Lower lobe of right lung (tissue), 2 donors: Measurements from ENCODE around the gene CALR3. TPM values are rescaled to one million over a fixed set of nuclear protein-coding genes. Genes with fewer than 3 reads are reported as not detected.

Source experiments
- ATAC-seq, 2 donors: fragments of 200-7000 bp; cut with Tn5 transposase; one replicate each; pipeline ENCODE4 v1.9.1; 2020 to 2022; ENCODE audit warnings: mild to moderate bottlenecking in 2 of 2, moderate library complexity in 2 of 2
- DNase-seq: peaks from one replicate; pipeline ENCODE4 v3.0.0-alpha.2; 2020
- H3K27ac ChIP-seq: fragments of 200-600 bp; one replicate; pipeline ENCODE4 v1.8.0; 2022
- H3K27me3 ChIP-seq: fragments of 200-600 bp; one replicate; pipeline ENCODE4 v1.8.0; 2022; ENCODE audit warnings: low read depth
- H3K36me3 ChIP-seq: fragments of 200-600 bp; one replicate; pipeline ENCODE4 v1.8.0; 2022; ENCODE audit warnings: mild to moderate bottlenecking
- H3K4me1 ChIP-seq: fragments of 200-600 bp; one replicate; pipeline ENCODE4 v1.8.0; 2022
- H3K4me3 ChIP-seq: fragments of 200-600 bp; one replicate; pipeline ENCODE4 v1.8.0; 2022; ENCODE audit warnings: mild to moderate bottlenecking
- H3K9me3 ChIP-seq: fragments of 200-600 bp; one replicate; pipeline ENCODE4 v1.8.0; 2022
- intact Hi-C: fragments of 100-400 bp; cut with DNase I; formaldehyde crosslinking; loops from one replicate; pipeline ENCODE4 v1.11.0; 2022
- total RNA-seq: library from RNA; stranded (reverse); fragmentation: NEBNext Ultra II Directional; extraction: Animal tissue kit (Norgen Biotek cat#: 25700); gene quantifications from one replicate; pipeline ENCODE4 v1.2.1, GENCODE V29; 2021
- TF ChIP-seq, protein P1 (sequence below): fragments of 200-600 bp; IDR thresholded peaks from one replicate; pipeline ENCODE4 v1.8.0; 2022; ENCODE audit warnings: antibody characterized with exemption, mild to moderate bottlenecking
- donor health status: DM: no; HTN: yes; CAD: no; lungs with severe emphysema.

The CALR3 gene
- total RNA-seq, 1 donor from 2014 or later = not detected

DNA sequence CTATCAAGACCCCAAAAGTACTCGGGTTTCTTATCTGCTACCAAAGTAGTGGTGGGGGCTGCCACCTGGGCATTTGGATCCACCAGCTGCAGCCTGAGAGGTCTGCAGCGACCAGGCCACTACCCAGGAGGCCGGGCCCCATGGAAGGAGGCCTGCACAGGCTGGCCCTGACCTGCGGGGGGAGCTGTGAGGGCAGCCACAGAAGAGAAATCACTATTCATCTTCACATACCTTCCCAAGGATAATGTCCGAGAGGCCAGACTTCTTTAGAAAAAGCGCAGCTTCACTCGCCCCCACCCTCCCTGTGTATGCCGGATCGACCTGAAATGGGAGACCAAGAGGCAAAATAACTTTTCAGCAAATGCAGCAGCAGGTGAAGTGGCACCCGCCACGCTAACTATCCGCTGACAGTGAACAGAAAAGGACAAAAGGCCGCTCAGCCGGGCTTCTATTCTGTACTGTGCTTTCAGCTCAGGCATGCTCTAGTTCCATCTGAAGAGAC, 54.3 kb downstream of the CALR3 start:
- Histone ChIP-seq H3K27ac (no peak overlapping the region), H3K4me3 (no peak overlapping the region), H3K36me3 (peaks cover 51% of the 10 kb centered on the region), H3K27me3 (no peaks in the 10 kb centered on the region), H3K4me1 (peaks cover 65% of the 10 kb centered on the region), H3K9me3 (no peaks in the 10 kb centered on the region)
- TF ChIP-seq, protein P1, sequence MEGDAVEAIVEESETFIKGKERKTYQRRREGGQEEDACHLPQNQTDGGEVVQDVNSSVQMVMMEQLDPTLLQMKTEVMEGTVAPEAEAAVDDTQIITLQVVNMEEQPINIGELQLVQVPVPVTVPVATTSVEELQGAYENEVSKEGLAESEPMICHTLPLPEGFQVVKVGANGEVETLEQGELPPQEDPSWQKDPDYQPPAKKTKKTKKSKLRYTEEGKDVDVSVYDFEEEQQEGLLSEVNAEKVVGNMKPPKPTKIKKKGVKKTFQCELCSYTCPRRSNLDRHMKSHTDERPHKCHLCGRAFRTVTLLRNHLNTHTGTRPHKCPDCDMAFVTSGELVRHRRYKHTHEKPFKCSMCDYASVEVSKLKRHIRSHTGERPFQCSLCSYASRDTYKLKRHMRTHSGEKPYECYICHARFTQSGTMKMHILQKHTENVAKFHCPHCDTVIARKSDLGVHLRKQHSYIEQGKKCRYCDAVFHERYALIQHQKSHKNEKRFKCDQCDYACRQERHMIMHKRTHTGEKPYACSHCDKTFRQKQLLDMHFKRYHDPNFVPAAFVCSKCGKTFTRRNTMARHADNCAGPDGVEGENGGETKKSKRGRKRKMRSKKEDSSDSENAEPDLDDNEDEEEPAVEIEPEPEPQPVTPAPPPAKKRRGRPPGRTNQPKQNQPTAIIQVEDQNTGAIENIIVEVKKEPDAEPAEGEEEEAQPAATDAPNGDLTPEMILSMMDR = peak; percentile 43
- intact Hi-C loops = no loop called here
- ATAC-seq = peak; percentile 55 to 69
- no peak for DNase-seq

- TF ChIP-seq, protein P1 = no peak
- H3K36me3 ChIP-seq = peaks cover 91% of the 10 kb centered on the region
- H3K9me3 ChIP-seq = no peaks in the 10 kb centered on the region
These were observed 59.1 kb downstream of the CALR3 start for GRCh38 chr19:16436780-16437332.

DNA sequence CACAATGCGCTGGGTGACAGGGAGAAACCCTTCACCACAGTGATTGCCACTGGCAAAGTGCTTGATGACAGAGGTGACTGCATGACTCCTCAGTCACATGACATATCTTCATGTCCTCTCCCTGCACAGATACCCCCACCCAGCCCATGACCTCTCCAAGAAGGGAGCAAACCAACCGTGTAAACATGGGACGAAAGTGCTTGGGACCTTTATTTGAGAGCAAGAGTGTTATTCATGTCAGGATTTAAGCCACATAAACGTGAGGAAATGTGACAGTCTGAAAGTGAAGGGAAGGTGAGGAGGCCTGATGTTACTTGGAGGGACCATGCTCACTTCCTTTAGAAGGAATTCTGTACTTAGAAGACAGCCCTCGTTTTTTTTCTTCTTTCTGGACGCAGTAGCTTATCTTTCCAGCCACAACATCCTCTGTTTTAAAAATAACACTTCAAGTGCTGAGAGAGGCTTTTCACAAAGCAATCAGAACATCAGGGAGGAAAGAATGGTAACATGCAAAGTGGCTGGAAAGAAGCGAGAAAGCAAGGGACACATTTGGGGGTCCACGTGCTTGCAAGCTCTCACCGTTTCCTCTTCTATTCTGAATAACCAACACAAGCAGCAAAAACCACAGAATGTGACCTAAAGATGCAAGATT, 59.8 kb downstream of the CALR3 start:
- Histone ChIP-seq H3K4me3 (no peak overlapping the region), H3K4me1 (peaks cover 23% of the 10 kb centered on the region), H3K36me3 (peaks cover 91% of the 10 kb centered on the region), H3K9me3 (no peaks in the 10 kb centered on the region), H3K27me3 (no peaks in the 10 kb centered on the region), H3K27ac (peak overlapping the region; percentile 61)
- no peak for DNase-seq
- ATAC-seq = no peak
- intact Hi-C loops = no loop called here
- TF ChIP-seq, protein P1 = no peak

More at GRCh38 chr19:16436780-16437332, 59.1 kb downstream of the CALR3 start:
- Histone ChIP-seq H3K27me3 (no peaks in the 10 kb centered on the region), H3K27ac (peak overlapping the region; percentile 61), H3K4me1 (peaks cover 28% of the 10 kb centered on the region), H3K4me3 (no peak overlapping the region)
- intact Hi-C loops = no loop called here
- ATAC-seq = no peak
- no peak for DNase-seq

DNA sequence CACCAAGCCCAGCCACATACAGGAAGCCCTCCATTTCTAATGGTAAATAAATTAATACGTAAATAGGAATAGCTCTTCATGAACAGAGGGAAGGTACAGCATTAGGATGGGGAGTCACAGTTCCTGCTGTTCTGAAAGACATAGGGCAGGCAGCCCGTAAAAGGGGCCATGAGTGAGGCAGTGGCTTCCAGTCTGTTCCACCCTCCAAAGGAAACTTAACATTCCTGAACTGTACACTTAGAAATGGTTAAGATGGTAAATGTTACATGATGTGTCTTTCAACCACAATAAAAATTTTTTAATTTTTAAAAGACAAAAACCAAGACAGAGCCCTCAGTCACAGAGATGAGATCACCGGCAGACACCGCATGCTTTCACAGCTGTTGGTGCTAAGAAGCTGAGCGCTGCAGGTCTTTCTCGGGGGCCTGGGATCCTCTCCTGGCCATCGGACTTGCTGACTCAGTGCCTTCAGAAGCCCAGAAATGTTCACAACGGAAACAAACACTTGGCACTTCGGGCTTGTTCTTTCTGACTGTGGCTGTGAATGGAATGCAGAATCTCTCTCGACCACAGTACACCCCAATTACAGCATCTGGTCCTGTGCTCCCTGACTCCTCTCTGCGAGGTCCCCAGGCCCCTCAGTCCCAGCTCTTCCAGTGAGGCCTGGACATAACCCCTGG, 60.6 kb downstream of the CALR3 start:
- no peaks in the 10 kb centered on the region for H3K9me3 ChIP-seq
- no peak overlapping the region for H3K4me3 ChIP-seq
- H3K4me1 ChIP-seq = peaks cover 17% of the 10 kb centered on the region
- H3K27ac ChIP-seq = peak overlapping the region; percentile 61
- intact Hi-C loops = no loop called here
- ATAC-seq (peak; percentile 45 to 57), DNase-seq (no peak)
- H3K36me3 ChIP-seq = peaks cover 91% of the 10 kb centered on the region
- no peaks in the 10 kb centered on the region for H3K27me3 ChIP-seq
- TF ChIP-seq, protein P1 = no peak

GRCh38 chr19:16433986-16434385, 62.0 kb downstream of the CALR3 start:
- intact Hi-C loops = no loop called here
- no peak for ATAC-seq
- H3K4me1 ChIP-seq = peaks cover 17% of the 10 kb centered on the region
- no peak overlapping the region for H3K27ac ChIP-seq
- H3K36me3 ChIP-seq = peaks cover 81% of the 10 kb centered on the region
- H3K4me3 ChIP-seq = no peak overlapping the region
- TF ChIP-seq, protein P1 = no peak
- H3K9me3 ChIP-seq = no peaks in the 10 kb centered on the region
- DNase-seq = no peak
- H3K27me3 ChIP-seq = no peaks in the 10 kb centered on the region
